Measurements from ENCODE around the gene PREX1.

The PREX1 gene

GRCh38 chr20:48716541-48716940, 111.3 kb downstream of the PREX1 start:
- no peak for DNase-seq (ENCODE audit: low spot score)

- no peak for DNase-seq (ENCODE audit: low spot score)
Observed at GRCh38 chr20:48716086-48716485, 111.7 kb downstream of the PREX1 start.

- no peak for DNase-seq (ENCODE audit: low spot score)
Observed at GRCh38 chr20:48714764-48715163, 113.0 kb downstream of the PREX1 start.

GRCh38 chr20:48711696-48712464, 115.9 kb downstream of the PREX1 start:
- DNase-seq (ENCODE audit: low spot score) = no peak

GRCh38 chr20:48711044-48711428, 116.8 kb downstream of the PREX1 start:
- DNase-seq (ENCODE audit: low spot score) = no peak

- DNase-seq (ENCODE audit: low spot score) = no peak
Observed at GRCh38 chr20:48710341-48711043, 117.3 kb downstream of the PREX1 start.

- DNase-seq (ENCODE audit: low spot score) = no peak
Observed at GRCh38 chr20:48709744-48710143, 118.1 kb downstream of the PREX1 start.

- no peak for DNase-seq (ENCODE audit: low spot score)
Observed at GRCh38 chr20:48709058-48709691, 118.6 kb downstream of the PREX1 start.

- no peak for DNase-seq (ENCODE audit: low spot score)
Observed at GRCh38 chr20:48708630-48709029, 119.2 kb downstream of the PREX1 start.

- DNase-seq (ENCODE audit: low spot score) = no peak
Observed at GRCh38 chr20:48708116-48708515, 119.7 kb downstream of the PREX1 start.

- no peak for DNase-seq (ENCODE audit: low spot score)
Observed at GRCh38 chr20:48706710-48707365, 121.0 kb downstream of the PREX1 start.

GRCh38 chr20:48706116-48706656, 121.6 kb downstream of the PREX1 start:
- DNase-seq (ENCODE audit: low spot score) = no peak

GRCh38 chr20:48705240-48706115, 122.3 kb downstream of the PREX1 start:
- DNase-seq (ENCODE audit: low spot score) = no peak

GRCh38 chr20:48704761-48705160, 123.0 kb downstream of the PREX1 start:
- DNase-seq (ENCODE audit: low spot score) = no peak

GRCh38 chr20:48703511-48704219, 124.1 kb downstream of the PREX1 start:
- no peak for DNase-seq (ENCODE audit: low spot score)

- DNase-seq (ENCODE audit: low spot score) = no peak
Observed at GRCh38 chr20:48703107-48703506, 124.7 kb downstream of the PREX1 start.

- DNase-seq (ENCODE audit: low spot score) = no peak
Observed at GRCh38 chr20:48702455-48702913, 125.3 kb downstream of the PREX1 start.

- no peak for DNase-seq (ENCODE audit: low spot score)
Observed at GRCh38 chr20:48701702-48702101, 126.1 kb downstream of the PREX1 start.

- no peak for DNase-seq (ENCODE audit: low spot score)
Observed at GRCh38 chr20:48698507-48699267, 129.1 kb downstream of the PREX1 start.

Measured in NAMALWA (cell line).